ENCODE data around the gene CEP57. TPM values are rescaled to one million over a fixed set of nuclear protein-coding genes. Genes with fewer than 3 reads are reported as not detected.

CEP57 gene
- total RNA-seq, 3 donors from 2014 or later, result 48.6 to 66.9 (median 52.1) TPM

DNA sequence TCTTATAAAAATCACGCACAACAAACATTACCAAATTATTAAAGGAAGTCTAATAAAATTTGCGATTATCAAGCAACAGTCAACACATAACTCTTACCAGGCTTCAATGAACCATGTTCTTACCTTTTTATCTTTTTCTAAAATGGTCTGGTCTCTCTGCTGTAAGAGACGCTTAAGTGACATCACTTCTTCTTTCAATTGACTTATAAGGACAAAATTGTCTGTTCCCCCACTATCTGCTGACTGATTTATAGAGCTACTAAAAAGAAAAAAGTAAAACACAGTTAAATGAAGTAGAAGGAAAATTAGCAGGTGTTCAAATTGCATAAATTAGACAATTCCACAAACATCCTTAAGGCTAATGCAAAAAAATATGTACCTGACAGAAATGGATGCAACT lies 11.6 kb upstream of the CEP57 start:
- Histone ChIP-seq H3K4me1 (no peaks in the 10 kb centered on the region), H3K9me3 (no peaks in the 10 kb centered on the region), H3K4me3 (no peak overlapping the region), H3K27ac (no peak overlapping the region), H3K36me3 (peaks cover 5% of the 10 kb centered on the region), H3K27me3 (no peaks in the 10 kb centered on the region)
- intact Hi-C loops (cut with DNase I; ENCODE audit: low total_unique reads), result no loop called here
- TF ChIP-seq, protein P1, sequence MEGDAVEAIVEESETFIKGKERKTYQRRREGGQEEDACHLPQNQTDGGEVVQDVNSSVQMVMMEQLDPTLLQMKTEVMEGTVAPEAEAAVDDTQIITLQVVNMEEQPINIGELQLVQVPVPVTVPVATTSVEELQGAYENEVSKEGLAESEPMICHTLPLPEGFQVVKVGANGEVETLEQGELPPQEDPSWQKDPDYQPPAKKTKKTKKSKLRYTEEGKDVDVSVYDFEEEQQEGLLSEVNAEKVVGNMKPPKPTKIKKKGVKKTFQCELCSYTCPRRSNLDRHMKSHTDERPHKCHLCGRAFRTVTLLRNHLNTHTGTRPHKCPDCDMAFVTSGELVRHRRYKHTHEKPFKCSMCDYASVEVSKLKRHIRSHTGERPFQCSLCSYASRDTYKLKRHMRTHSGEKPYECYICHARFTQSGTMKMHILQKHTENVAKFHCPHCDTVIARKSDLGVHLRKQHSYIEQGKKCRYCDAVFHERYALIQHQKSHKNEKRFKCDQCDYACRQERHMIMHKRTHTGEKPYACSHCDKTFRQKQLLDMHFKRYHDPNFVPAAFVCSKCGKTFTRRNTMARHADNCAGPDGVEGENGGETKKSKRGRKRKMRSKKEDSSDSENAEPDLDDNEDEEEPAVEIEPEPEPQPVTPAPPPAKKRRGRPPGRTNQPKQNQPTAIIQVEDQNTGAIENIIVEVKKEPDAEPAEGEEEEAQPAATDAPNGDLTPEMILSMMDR (IDR thresholded peaks at IDR 0.05), result no peak
- no peak for TF ChIP-seq POLR2AphosphoS5 (IDR thresholded peaks at IDR 0.05)
- TF ChIP-seq POLR2A (IDR thresholded peaks at IDR 0.05), result no peak
- DNase-seq (ENCODE audit: low spot score in 2 of 2), result no peak

DNA sequence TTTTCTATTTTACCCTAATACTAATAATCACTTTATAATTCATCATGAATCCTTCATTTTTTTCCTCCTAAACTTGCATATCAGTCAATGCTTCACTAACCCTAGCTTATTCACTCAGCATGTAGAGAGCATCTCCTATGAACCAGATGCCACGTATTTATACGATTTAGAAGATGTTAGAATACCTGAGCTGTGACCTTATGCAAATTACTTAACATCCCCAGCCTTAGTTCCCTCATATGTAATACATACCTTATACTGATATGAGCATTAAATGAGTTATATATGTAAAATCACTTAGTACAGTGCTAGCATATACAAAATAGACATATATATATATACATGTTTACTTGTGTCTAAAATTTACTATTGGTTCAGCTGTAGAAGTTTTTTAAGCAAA lies 9.8 kb upstream of the CEP57 start:
- TF ChIP-seq POLR2AphosphoS5 (IDR thresholded peaks at IDR 0.05) (no peak), POLR2A (IDR thresholded peaks at IDR 0.05) (no peak)
- TF ChIP-seq, protein P1 (IDR thresholded peaks at IDR 0.05), result no peak
- no peaks in the 10 kb centered on the region for H3K4me1 ChIP-seq
- no peak overlapping the region for H3K27ac ChIP-seq
- no peak overlapping the region for H3K4me3 ChIP-seq
- H3K27me3 ChIP-seq, result no peaks in the 10 kb centered on the region
- intact Hi-C loops (cut with DNase I; ENCODE audit: low total_unique reads), result no loop called here
- no peak for DNase-seq (ENCODE audit: low spot score in 2 of 2)
- H3K9me3 ChIP-seq, result no peaks in the 10 kb centered on the region
- H3K36me3 ChIP-seq, result peaks cover 7% of the 10 kb centered on the region

DNA sequence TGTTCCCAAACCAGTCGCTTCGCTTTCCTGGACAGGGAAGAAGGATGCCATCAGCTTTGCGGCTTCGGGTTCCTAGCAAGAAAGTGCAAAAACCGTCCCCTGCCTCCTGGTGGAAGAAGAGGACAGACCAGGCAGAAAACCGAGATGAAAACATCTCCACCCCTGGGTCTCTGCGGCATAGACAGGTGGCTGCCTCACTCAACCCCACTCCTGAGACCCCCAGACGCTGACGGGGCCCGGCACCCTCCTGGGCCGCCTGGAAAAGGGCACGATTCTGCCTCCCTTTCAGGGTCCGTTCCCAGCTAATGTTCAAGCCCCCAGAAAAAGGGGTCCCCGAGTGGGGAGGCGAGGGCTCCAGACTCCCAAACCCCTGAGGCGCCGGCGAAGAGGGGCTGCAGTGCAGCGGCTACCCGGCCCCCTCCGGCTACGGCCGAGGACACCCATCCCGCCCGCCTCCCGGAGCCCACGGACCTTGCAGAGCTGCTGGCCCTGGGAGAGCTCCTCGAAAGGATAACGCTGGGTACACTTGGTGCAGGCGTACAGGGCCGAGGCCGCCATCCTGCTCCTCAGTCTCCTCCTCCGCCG lies 1.3 kb upstream of the CEP57 start:
- intact Hi-C loops (cut with DNase I; ENCODE audit: low total_unique reads), result no loop called here
- TF ChIP-seq POLR2AphosphoS5 (IDR thresholded peaks at IDR 0.05) (no peak), POLR2A (IDR thresholded peaks at IDR 0.05) (no peak)
- TF ChIP-seq, protein P1 (IDR thresholded peaks at IDR 0.05), result no peak
- DNase-seq (ENCODE audit: low spot score in 2 of 2), result no peak
- Histone ChIP-seq H3K4me3 (peak overlapping the region; percentile 89 to 94 (median 91)), H3K4me1 (peaks cover 0 to 9% of the 10 kb centered on the region in 2 donors), H3K27ac (peak overlapping the region; percentile 98 to 99), H3K9me3 (no peaks in the 10 kb centered on the region), H3K36me3 (peaks cover 7% of the 10 kb centered on the region), H3K27me3 (no peaks in the 10 kb centered on the region)

DNA sequence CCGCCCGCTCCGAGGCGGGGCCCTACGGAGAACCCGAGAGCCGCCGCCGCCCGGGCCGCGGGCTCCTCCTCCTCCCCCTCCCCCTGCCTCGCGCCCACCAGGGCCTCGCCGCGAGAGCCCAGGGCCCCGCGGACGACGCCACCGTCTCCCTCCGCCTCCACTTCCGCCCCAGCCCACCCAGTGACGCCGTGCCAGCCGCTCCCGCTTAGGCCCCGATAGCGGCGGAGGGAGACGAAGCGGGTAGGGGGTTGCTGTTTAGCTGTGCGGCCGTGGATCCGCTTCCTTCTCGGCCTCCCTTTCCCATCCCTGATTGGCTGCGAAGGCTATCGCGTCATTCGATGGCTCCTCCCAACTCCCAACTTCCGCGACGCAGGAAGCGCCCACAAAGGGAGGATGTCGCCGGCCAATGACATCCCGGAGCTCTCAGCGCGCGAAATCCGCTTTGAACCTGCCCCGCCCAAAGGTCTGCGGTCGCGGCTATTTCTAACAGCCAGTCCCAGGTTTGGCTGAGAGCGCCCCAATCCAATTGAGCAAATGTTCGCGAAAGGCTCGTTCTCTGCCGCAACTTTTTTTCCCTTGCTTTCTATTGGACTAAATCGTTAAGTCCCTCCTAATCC lies 684 bp upstream of the CEP57 start, which contains the start of gene FAM76B:
TSS of gene FAM76B (minus strand) at position 277 of the 617 bp plus-strand sequence. CDS start 304 bp downstream, outside the sequence.
- Histone ChIP-seq H3K4me3 (peak within 1 kb of the TSS; percentile 89 to 94 (median 91)), H3K4me1 (peaks cover 0 to 9% of the 10 kb centered on the region in 2 donors), H3K27me3 (no peaks in the 10 kb centered on the region), H3K9me3 (no peaks in the 10 kb centered on the region), H3K27ac (peak within 1 kb of the TSS; percentile 98 to 99), H3K36me3 (peaks cover 7% of the 10 kb centered on the region)
- DNase-seq (ENCODE audit: low spot score in 2 of 2), result peak; percentile 96 to 97
- intact Hi-C loops (cut with DNase I; ENCODE audit: low total_unique reads), result no loop called here
- TF ChIP-seq POLR2AphosphoS5 (IDR thresholded peaks at IDR 0.05) (peak; percentile 98 to 100 (median 99)), POLR2A (IDR thresholded peaks at IDR 0.05) (peak; percentile 87)
- TF ChIP-seq, protein P1 (IDR thresholded peaks at IDR 0.05), result no peak

Measured in breast epithelium (tissue), 4 donors.